GM21390 (cell line): ENCODE results near the gene PLCB1.
A peak's percentile ranks its signal among the peaks of the same experiment; 100 is the strongest.

Source experiments
- ATAC-seq: cut with Tn5 transposase; IDR thresholded peaks from one replicate; pipeline ENCODE4 v1.9.1; 2021; ENCODE audit not compliant: unreplicated experiment

PLCB1 gene

DNA sequence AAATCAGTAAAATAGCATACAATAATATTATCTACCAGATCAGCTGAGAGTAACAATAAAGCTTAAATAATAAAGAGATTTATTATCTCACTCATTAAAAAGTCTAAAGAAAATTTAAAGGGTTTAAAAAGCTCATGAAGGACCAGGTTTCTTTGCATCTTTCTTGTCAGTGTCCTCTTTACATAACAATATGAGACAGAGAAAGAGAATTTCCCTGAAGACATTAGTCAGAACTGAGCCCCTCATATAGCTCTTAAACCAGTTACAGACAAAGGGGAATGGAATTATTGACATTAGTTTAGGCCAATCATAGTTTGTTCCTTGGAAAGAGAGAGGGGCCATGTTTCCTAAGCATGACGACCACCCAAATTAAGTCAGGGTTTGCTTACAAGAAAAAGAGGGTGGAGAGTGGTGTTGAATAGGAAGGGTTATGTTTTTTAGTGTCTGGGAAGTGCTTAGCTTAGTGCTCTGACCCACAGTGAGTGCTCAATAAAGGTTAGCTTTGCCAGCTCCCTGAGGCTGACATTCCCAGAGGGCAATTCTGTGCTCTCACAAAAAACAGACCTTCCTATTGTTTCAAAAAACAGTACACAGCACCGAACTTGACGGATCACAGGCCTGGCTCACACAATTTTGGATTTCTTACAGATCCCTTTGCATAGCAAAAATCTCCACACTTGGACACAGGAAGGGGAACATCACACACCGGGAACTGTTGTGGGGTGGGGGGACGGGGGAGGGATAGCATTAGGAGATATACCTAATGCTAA, 3.6 kb upstream of the PLCB1 start:
- ATAC-seq = no peak

DNA sequence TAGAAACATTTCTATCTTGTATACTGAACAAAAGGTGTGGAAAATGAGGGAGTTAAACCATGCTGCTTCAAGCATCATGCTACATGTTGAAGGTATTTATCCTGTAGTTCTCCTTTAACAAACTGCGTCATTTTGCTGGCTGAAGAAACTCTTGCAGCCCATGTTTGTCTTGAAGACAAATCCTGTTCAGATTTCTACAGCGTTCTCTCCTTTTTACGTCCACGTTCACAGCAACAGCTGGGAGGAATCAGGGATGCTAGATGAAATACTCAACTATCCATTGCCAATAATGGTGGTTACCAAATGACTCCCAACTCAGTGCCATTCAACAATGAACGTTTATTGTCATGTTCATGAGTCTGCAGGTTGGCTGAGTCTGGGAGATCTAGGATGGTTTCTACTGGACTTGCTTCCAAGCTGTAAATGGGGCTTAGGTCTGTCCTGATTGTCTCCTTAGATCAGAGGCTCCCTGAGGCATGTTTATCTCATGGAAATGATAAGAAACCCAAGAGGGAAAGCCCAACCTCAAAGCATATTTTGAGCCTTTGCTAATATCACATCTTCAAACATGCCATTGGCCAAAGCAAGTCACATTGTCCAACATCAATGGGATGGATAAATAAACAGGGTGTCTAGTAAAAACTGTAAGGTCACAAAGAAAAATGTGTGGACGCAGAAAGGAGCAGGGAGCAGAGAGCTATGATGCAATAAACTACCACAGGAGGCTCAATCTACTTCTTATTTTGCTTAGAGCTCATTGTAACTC, 2.7 kb upstream of the PLCB1 start:
- no peak for ATAC-seq

DNA sequence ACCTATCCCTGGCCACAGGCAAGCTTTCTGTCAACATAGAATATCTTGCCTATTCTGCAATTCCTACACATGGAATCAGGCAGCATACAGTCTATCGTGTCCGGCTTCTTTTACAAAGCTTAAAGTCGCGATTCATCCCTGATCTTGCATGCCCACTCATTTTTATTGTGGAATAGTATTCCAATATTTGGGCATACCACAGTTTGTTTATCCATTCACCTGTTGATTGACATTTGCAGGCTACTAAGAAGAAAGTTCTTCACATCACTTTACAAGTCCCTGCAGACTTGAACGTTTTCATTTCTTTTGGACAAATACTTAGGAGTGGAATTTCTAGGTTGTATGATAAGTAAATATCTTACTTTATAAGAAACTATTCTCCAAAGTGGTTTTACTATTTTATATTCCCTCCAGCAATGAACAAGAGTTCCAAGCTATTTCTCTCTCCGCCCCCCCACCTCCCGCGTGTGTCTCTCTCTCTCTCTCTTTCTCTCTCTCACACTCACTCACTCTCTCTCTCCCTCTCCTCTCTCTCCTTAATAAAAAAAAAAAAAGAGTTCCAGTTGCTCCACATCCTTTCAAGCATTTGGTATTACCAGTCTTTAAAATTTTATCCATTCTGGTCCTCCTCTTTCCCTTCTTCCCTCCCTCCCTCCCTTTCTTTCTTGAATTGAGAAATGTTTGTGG, 1.1 kb upstream of the PLCB1 start:
- no peak for ATAC-seq

DNA sequence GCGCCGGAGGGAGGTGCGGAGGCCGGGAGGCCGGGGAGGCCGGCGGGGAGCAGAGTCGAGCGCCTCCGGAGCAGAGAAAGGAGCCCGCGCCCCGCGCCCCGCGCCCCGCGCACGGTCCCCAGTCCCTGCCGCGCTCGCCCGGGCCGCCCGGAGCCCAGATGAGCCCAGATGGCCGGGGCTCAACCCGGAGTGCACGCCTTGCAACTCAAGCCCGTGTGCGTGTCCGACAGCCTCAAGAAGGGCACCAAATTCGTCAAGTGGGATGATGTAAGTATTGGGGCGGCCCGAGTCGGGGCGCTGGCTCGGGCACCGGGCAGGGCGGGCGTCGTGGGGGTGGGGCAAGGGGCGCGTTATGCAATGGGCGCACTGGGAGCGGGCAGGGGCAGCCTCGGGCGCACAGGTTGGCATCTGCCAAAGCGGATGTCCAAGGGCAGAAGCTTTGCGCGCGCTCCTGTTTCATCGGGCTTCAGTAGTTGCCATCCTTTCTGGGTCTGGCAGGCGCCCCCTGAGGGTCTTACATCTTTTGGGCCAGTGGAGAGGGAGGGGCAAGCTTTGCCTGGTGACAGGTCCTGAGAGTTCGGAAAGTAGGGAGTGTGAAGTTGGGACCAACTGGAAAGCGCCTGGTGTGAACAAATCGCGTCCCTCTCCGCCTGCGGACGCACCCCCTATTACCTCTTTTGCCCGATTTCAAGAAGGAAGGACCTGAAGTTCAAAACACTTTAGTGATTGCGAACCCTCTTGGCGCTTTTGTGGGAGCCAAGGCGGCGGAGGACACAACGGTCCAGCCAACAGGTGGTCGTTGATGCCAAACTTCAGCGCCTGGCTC, 631 bp downstream of the PLCB1 start:
- no peak for ATAC-seq

DNA sequence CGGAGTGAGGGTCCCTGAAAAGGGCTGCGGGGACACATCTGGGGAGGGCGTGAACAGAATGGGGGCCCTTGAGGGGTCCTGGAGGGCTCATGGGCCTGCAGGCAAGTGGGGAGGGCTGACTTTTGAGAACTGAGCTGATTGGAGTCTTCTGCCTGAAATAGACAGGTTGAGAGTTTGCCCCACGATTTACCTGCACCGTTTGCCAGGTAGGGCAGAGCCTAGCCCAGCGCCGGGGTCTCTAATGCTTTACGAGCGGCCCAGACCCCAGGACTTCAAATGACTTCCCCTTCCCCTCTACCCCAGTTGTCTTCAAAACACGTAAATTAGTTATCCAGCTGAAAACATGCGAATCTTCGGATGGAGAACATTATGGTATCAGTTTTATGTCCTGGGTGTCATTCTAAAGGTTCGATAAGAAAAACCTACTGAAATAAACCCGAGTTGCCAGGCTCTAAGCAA, 1.3 kb downstream of the PLCB1 start:
- ATAC-seq = no peak

DNA sequence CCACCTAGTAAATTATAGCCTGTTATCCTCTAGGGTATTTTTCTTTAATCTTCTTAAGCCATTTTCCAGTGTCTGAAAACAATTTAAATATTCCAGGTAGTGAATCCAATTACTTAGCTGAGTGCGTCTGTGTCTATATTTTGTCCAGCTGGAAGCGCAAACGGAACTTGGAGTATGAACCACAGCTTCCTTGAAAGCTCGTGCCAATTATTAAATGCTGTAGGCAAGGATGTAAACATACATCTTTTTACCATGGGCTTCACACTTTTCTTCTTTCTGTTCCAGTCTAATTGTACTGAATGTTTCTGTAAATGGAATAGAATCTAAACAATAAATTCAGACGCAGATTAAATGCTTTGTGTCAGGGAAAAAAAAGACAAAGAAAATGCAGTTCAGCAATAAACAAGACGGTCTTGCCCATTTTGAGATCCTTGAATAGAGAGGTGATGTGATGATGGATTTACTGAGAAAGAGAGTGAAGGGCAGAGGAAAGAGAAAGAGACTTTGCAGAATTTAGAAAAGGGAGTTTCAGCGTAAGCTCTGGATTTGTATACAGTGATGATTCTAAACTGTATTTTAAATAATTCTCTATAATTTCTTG, 1.9 kb downstream of the PLCB1 start:
- ATAC-seq = no peak

DNA sequence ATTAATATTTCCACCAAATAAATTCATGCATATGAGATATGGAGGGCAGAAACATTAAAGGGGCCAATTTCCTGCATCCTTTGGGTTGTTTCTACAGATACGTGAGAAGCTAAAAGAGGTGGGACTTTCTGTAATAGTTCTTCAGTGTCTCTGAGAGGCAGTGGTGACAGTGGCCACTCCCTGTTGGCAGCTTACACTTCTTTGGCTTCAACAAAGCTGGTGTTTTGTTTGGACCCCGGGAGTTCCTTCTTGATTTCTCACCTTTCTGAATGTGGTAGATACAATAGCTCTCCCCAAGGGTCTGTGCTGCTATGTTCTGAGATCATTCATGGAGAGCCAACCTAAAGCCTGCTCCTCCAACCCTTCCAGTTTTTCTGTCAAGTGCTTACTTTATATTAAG, 7.8 kb downstream of the PLCB1 start:
- no peak for ATAC-seq

DNA sequence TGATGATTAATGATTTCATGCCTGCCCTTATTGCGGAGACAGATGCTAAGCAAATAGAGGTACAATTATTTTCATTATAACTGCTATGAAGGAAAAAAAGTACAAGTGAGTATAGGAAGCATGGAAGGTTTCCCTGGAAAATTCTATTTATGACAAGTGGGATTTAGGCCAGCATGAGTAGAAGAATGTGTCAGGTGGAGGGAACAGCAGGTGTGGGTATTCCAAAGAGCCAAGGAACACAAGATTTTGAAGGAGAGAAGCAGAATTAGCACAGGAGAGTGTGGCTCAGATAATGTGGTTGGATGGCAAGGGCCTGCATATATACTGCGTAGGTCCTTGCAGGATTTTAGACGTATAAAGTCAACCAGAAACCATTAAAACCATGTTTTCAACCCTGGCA, 11.4 kb downstream of the PLCB1 start:
- no peak for ATAC-seq

DNA sequence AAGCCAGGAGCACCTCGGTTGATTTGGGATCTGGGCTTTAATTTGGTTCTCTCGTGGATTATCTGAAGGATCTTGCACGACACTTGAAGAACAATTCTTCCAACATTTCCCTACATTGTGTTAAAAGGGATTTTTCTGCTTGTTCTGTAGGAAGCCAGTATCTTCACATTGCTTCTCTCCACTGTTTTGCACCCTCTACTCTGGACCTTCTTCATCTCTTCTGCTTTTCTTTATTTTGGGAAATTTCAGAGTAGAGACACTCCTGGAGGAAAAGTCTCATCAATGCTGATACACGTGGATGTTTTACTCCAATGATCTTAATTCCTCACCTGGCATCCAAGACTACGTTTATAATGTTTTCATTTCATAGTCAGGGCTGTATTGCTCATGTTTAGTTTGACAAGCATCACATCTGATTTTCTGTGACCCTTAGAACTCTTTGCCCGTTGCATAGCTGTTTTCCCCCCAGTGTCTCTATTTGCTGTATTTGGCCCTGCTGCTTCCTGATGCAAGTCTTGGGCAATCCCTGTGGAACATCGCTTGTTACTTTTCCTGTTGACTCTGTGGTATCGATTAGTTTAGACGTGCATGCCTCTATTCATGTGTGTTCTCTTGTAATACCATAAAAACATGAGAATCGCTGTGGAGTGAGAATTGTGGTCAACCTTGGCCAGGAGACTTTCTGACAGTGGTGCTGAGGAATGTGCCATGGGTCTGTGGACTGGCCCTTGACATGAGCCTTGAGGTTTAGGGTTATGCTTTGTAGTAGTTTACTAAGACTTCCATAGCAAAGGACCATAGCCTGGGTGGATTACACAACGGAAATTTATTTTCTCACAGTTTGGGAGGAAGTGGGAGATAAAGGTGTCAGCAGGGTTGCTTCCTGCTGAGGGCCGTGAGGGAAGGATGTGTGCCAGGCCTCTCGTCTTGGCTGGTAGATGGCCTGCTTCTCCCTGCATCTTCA, 12.5 kb downstream of the PLCB1 start:
- ATAC-seq = no peak

DNA sequence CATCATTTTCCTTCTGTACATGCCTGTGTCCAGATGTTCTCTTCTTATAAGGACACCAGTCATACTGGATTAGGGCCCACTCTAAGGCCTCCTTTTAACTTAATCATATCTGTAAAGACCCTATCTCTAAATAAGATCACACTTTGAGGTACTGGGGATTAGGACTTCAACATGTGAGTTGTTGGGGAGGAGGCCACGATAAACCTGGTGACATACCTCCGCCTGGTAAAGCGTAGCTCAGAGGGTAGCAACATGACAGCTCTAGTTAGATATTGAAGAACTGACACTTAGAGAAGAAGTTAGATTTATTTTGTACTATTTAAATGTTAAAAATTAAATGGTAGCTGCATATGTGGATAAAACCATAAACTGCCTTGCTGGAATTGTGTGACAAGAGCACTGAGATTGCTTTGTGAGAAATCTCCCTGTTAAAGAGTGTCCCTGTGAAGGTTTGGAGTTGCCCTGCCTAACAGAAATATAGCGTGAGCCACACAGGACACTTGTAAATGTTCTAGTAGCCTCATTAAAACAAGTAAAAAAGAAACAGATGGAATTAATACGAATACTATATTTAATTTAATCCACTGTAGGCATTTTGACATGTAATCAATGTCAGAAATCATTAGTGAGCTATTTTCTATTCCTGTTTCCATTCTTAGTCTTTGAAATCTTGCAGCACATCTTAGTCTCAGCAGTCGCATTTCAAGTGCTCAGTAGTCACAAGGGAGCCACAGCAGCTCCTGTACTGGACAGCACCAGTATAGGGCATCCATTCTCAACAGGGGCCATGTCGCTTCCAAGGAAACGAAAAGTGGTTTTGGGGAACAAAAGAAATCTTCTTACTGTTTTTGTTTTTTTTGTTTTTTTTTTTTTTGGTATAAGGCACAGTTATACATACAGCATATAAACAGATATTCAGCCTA, 13.4 kb downstream of the PLCB1 start:
- ATAC-seq = no peak

DNA sequence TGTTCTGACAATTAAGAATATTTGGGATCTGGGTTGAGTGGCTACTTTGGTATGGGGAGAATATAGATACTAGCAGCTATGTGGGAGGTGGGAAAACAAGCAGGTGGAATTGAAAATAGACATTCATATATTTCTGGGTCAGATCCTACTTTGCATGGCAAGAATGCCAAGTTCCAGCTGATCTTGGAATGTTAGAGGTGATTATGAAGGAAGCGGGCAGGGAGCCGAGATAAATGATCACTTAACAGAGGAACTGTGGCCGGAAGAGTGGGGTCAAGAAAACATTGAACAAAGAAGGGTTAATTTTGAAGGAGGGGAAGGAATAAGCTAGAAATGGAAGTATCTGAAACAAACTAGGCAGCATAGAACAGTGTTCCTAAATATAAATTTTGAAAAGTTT, 15.4 kb downstream of the PLCB1 start:
- no peak for ATAC-seq

DNA sequence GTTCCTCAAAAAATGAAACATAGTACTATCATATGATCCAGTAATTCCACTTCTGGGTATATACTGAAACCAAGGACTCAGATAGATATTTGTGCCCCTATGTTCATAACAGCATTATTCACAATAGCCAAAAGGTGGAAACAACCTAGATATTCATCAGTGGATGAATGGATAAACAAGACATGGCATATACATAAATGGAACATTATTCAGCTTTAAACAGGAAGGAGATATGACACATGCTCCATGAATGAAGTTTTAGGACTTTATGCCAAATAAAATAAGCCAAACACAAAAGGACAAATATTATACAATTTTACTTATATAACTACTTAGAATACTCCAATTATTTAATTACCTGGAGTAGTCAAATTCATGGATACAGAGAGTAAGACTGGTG, 16.4 kb downstream of the PLCB1 start:
- no peak for ATAC-seq

DNA sequence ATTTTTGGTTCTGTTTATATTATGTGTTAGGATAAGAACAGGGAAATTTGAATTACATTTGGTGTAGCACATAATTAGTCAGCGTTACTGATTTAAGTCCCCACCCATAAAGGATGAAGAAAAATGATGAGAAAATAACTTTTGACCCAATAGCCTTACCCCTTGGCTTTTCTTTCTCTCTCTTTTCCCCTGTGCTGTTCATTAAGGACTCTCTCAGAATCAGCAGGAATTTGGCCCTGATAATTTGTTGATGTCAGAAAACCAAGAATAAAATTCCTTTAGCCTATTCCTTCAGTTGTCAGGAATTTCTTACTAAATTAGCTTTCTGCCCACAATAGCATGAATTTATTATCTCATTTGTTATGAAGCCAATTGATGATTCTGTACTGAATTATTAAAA, 18.5 kb downstream of the PLCB1 start:
- no peak for ATAC-seq

DNA sequence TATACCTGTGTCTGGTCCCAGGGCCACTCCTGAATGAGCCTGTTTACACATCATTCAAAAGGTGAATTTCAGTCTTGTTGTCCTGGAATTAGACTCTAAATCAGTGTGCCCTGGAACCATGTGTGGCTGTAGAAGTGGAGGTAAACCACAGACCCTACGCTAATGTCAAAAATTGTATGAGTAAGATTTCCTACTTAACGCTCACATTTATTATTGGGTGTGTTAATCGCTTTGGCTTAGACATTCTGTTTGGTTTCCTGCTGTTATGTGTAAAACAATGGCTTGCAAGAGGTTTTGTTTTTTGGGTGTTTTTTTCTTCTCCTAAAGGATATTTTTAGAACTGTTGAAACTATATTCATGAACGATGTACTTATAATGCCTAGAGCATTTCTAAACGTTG, 19.3 kb downstream of the PLCB1 start:
- no peak for ATAC-seq

DNA sequence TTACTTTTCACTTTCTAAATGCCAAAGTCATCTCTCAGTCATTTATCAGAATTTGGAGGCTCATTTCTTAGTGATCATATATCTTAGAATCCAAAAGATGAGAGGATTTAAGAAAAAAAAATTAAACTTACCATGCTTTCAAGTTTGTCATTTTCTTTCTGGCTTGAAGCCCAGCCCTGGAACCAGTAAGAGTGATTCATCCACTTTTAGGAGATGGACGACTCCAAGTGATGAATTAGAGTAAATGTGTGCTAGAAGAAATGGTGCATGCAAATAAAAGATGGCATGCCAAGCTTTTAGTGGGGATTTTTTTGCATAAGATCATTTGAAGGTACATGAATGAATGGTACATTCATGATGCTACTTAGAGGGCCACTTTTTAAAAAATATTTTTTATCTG, 20.1 kb downstream of the PLCB1 start:
- no peak for ATAC-seq

DNA sequence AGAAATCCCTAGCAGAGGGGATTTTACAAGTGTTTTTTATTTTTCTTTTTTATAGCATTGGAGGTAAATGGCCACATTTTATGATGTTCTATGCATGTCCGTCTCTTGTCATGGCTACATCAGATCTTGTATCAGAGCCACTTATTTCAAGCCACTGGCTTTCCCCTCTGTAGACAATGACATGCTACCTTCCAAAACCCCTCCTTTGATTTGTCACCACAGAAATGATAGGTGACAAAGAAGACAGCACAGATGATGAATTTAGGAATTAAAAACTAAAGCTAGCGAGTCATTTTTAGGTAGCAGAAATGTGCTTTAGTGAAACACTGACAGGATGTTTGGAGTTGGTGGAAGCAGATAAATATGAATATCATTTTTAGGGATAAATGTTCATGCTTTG, 20.8 kb downstream of the PLCB1 start:
- ATAC-seq = no peak

DNA sequence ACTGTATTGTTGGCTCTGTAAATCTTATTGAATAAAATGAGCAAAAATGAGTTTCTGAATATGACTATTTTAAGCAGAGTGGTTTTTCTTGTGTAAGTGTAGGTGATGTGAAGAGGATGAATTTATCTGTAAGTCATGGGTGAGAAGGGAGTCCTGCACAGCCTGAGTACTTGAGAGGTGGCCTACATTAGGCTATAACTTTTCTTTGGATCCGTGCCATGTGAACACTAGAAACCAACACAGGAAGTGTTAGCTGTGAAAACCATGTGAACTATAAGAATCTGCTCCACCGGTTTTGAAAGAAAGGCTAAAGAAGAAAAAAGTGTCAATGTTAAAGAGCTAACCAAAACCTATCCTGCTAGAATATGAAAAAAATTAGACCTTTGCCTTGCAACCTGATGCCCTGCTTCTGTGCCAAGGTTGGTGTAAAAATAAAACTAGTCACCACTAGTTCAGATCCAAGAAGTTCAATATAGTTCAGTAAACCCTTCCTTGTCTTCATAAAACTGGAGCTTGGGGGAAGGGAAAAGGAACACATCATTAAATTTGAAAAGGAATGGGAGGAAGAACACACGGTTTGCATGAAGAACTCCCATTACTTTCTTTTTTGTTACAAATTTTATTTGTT, 21.3 kb downstream of the PLCB1 start:
- ATAC-seq = peak; percentile 74

DNA sequence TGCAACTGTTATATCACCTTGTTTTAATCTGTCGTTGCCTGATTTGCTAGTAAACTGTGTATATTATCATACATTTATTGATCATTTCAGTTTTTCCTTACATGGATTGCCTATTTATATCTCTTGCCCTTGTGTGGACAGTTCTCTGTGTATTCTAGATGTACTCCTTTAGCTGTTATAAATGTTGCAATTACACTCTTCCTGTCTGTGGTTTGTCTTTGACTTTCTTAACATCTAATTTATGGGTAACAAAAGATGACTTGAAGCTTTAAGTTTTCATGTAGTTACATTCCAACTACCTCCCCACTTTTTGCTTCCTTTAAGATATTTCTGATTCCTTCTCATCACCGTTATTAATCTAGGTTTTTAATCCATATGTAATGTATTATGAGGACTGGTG, 22.6 kb downstream of the PLCB1 start:
- no peak for ATAC-seq
